ENCODE data around the gene EDNRA. TPM values are rescaled to one million over a fixed set of nuclear protein-coding genes. Genes with fewer than 3 reads are reported as not detected.

The EDNRA gene
- total and polyA plus RNA-seq, 5 experiments from 2014 or later = not detected

DNA sequence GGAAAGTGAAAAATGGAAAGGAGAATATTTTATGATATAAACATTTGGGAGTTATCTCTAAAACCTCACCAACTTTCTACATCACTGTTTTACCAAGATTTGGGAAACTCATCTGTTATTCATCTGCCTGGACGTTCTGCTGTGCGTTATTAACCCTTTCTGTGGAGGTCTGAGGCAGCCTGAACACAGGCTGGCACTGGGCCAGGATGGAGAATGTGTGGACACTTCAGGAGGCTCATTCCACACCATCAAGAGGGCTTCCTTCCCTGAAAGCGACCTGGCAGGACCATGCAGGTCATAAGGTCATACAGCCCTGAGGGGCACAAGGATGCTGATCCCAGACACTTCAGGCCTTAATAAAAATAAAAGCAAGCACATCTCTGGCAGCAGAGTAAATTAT, 105.1 kb downstream of the EDNRA start:
- H3K27ac Mint-ChIP-seq = no peak overlapping the region
- peaks cover 0 to 12% (median 10%) of the 10 kb centered on the region in 3 donors for H3K36me3 Mint-ChIP-seq
- peaks cover 0 to 2% (median 0%) of the 10 kb centered on the region in 4 donors for H3K4me1 Mint-ChIP-seq
- peaks cover 0 to 24% (median 7%) of the 10 kb centered on the region in 9 donors for H3K9me3 Mint-ChIP-seq
- H3K27me3 Mint-ChIP-seq = peaks cover 0 to 6% (median 4%) of the 10 kb centered on the region in 5 donors
- DNase-seq (no peak), ATAC-seq (no peak)
- POLR2A ChIA-PET = no interaction called here
- no peak overlapping the region for H3K4me3 Mint-ChIP-seq

- POLR2A ChIA-PET = no interaction called here
- Mint-ChIP-seq H3K36me3 (peaks cover 0 to 12% (median 10%) of the 10 kb centered on the region in 3 donors), H3K4me3 (no peak overlapping the region), H3K27me3 (peaks cover 0 to 6% (median 4%) of the 10 kb centered on the region in 5 donors), H3K4me1 (peaks cover 0 to 2% (median 0%) of the 10 kb centered on the region in 4 donors), H3K9me3 (peaks cover 0 to 24% (median 7%) of the 10 kb centered on the region in 9 donors), H3K27ac (no peak overlapping the region)
- ATAC-seq (no peak), DNase-seq (no peak)
These were observed 105.7 kb downstream of the EDNRA start for GRCh38 chr4:147586637-147587036.

DNA sequence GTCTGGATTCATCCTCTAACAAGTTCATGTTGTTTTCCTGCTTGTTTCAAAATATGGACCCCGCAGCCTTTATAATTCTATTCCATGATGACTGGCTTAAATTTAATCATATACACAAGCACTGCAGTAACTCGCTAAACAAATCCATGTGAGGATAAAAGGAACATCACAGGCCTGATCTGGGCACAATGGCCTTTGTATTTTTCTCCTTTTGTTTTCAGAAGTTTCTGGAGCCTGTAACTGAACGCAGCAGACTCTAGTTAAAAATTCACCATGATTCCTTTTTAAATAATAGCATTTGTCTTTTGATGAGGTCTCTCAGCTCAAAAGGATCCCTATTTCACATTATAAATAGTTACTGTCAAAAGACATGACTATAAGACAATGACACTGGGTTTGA, 106.1 kb downstream of the EDNRA start:
- Mint-ChIP-seq H3K27me3 (peaks cover 0 to 6% (median 4%) of the 10 kb centered on the region in 5 donors), H3K27ac (no peak overlapping the region), H3K4me3 (no peak overlapping the region), H3K36me3 (peaks cover 0 to 12% (median 10%) of the 10 kb centered on the region in 3 donors), H3K4me1 (peaks cover 0 to 2% (median 0%) of the 10 kb centered on the region in 4 donors), H3K9me3 (peaks cover 0 to 24% (median 7%) of the 10 kb centered on the region in 9 donors)
- POLR2A ChIA-PET = no interaction called here
- no peak for DNase-seq
- no peak for ATAC-seq

GRCh38 chr4:147589586-147589985, 108.7 kb downstream of the EDNRA start:
- Mint-ChIP-seq H3K4me1 (peaks cover 0 to 6% (median 2%) of the 10 kb centered on the region in 4 donors), H3K36me3 (peaks cover 0 to 10% (median 8%) of the 10 kb centered on the region in 3 donors), H3K27me3 (peaks cover 0 to 6% (median 0%) of the 10 kb centered on the region in 5 donors), H3K9me3 (peaks cover 0 to 13% (median 5%) of the 10 kb centered on the region in 9 donors), H3K4me3 (no peak overlapping the region), H3K27ac (no peak overlapping the region)
- DNase-seq (no peak), ATAC-seq (no peak)
- POLR2A ChIA-PET = no interaction called here

DNA sequence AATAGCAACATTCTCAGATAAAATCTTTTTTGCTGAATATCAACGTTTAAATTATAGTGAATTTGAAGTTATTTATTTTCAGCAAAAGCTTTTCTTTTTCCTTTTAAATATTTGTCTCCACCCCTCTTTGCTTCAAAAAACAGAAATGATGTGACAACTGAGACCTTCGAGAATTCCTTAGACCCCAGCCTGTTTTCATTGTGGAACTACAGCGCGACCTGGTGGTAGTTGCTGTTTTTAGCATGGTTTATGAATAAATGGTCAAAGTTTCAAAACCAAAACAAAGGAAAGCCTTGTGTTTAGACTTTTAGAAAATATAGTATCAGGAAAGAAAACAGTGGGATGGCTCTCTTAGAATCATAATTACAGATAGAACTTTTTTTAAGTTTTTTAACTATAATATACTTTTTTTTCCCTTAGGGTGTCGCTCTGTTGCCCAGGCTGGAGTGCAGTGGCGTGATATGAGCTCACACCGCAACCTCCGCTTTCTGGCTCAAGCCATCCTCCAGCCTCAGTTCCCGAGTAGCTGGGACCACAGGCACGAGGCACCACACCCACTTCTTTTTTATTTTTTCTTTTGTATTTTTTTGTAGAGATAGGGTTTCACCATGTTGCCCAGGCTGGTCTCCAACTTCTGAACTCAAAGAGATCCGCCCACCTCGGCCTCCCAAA, 109.5 kb downstream of the EDNRA start:
- Mint-ChIP-seq H3K4me1 (peaks cover 0 to 6% (median 2%) of the 10 kb centered on the region in 4 donors), H3K27ac (no peak overlapping the region), H3K9me3 (peaks cover 0 to 5% (median 2%) of the 10 kb centered on the region in 9 donors), H3K36me3 (peaks cover 0 to 4% (median 3%) of the 10 kb centered on the region in 3 donors), H3K4me3 (no peak overlapping the region), H3K27me3 (peaks cover 0 to 6% (median 0%) of the 10 kb centered on the region in 5 donors)
- POLR2A ChIA-PET = no interaction called here
- ATAC-seq (no peak), DNase-seq (peak; percentile 2 to 64 (median 26))

DNA sequence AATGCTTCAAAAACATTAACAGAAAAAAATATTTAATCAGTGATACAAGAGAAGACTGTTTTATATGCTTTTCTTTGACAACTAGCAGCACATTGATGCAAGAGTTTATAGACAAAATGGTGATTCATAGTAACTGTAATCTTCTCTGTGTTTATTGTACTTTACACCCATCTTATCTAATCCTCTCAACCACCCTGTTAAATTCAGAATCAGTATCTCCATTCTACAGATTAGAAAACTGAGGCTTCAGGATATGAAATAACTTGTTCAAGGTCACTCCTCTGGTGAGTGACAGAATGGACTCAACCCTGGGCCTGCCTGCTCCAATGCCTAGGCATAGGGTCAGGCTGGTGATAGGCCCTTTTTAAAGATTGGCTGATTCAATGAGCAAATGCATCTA, 110.2 kb downstream of the EDNRA start:
- H3K27ac Mint-ChIP-seq = no peak overlapping the region
- peaks cover 0 to 6% (median 2%) of the 10 kb centered on the region in 4 donors for H3K4me1 Mint-ChIP-seq
- DNase-seq (no peak), ATAC-seq (no peak)
- H3K4me3 Mint-ChIP-seq = no peak overlapping the region
- POLR2A ChIA-PET = no interaction called here
- peaks cover 0 to 5% (median 0%) of the 10 kb centered on the region in 5 donors for H3K27me3 Mint-ChIP-seq
- no peaks in the 10 kb centered on the region for H3K9me3 Mint-ChIP-seq
- H3K36me3 Mint-ChIP-seq = no peaks in the 10 kb centered on the region

- Mint-ChIP-seq H3K4me1 (peaks cover 0 to 6% (median 2%) of the 10 kb centered on the region in 4 donors), H3K9me3 (no peaks in the 10 kb centered on the region), H3K4me3 (no peak overlapping the region), H3K27me3 (peaks cover 0 to 7% (median 0%) of the 10 kb centered on the region in 5 donors), H3K27ac (no peak overlapping the region), H3K36me3 (no peaks in the 10 kb centered on the region)
- no peak for ATAC-seq
- POLR2A ChIA-PET = no interaction called here
- DNase-seq = no peak
These were observed 113.2 kb downstream of the EDNRA start for GRCh38 chr4:147594107-147594506.

Other genes starting within 250 kb of the EDNRA start
- 10 to 100 TPM; 21.8 to 27.9 TPM for gene TMEM184C, start 136.3 kb downstream of the EDNRA start, total RNA-seq
- 10 to 100 TPM; 12.6 to 27.9 (median 16.6) TPM for gene TMEM184C, start 136.3 kb downstream of the EDNRA start, polyA plus RNA-seq
- 10 to 100 TPM; 10.6 to 13.3 TPM for gene PRMT9, start 203.1 kb downstream of the EDNRA start, total RNA-seq
- gene PRMT9, start 203.1 kb downstream of the EDNRA start, polyA plus RNA-seq = 1 to 10 TPM; 4.6 to 5.8 (median 5.4) TPM